OCI-LY1 (cell line): ENCODE measurements around the gene CERS6.

Experiments
- H2AFZ ChIP-seq: fragments of 200-600 bp; sonication (generic), shearing (Covaris generic); 2 replicates; pipeline ENCODE4 v1.6.0; 2014; ENCODE audit warnings: antibody characterized with exemption, mild to moderate bottlenecking, low read length
- H3F3A ChIP-seq: fragments of 200-600 bp; sonication (generic), shearing (Covaris generic); 2 replicates; pipeline ENCODE4 v1.6.0; 2014; ENCODE audit warnings: mild to moderate bottlenecking, antibody characterized with exemption, low read length, moderate library complexity; ENCODE audit not compliant: insufficient read depth
- H3K27ac ChIP-seq: fragments of 200-600 bp; sonication (generic); 2 replicates; pipeline ENCODE4 v1.5.1; 2014; ENCODE audit warnings: low read length, mixed run types, mild to moderate bottlenecking, low read depth; ENCODE audit not compliant: poor library complexity, severe bottlenecking
- H3K27me3 ChIP-seq: fragments of 200-600 bp; sonication (generic); 2 replicates; pipeline ENCODE4 v1.6.0; 2014; ENCODE audit warnings: antibody characterized with exemption, mild to moderate bottlenecking, low read length, moderate library complexity; ENCODE audit not compliant: insufficient read depth
- H3K36me3 ChIP-seq: fragments of 200-600 bp; sonication (generic); 2 replicates; pipeline ENCODE4 v1.6.1; 2014; ENCODE audit warnings: mild to moderate bottlenecking, antibody characterized with exemption, low read length, moderate library complexity, mixed read lengths; ENCODE audit not compliant: insufficient read depth
- H3K4me1 ChIP-seq: fragments of 200-600 bp; sonication (generic); 2 replicates; pipeline ENCODE4 v1.5.1; 2014; ENCODE audit warnings: mild to moderate bottlenecking, low read length, moderate library complexity; ENCODE audit not compliant: insufficient read depth, severe bottlenecking
- H3K4me2 ChIP-seq: fragments of 200-600 bp; sonication (generic), shearing (Covaris generic); 2 replicates; pipeline ENCODE4 v1.6.1; 2014; ENCODE audit warnings: low read length
- H3K4me3 ChIP-seq: fragments of 200-600 bp; sonication (generic); 2 replicates; pipeline ENCODE4 v1.5.1; 2014; ENCODE audit warnings: low read length, low read depth, mild to moderate bottlenecking, mixed read lengths; ENCODE audit not compliant: poor library complexity, severe bottlenecking
- H3K79me2 ChIP-seq: fragments of 200-600 bp; shearing (Covaris generic); 2 replicates; pipeline ENCODE4 v1.6.1; 2016; ENCODE audit warnings: mixed run types, low read length, mixed read lengths; ENCODE audit not compliant: insufficient read depth
- H3K9ac ChIP-seq: fragments of 200-600 bp; sonication (generic), shearing (Covaris generic); 2 replicates; pipeline ENCODE4 v1.6.1; 2014; ENCODE audit warnings: mild to moderate bottlenecking, low read length, mixed read lengths
- H3K9me2 ChIP-seq: fragments of 200-600 bp; sonication (generic), shearing (Covaris generic); 2 replicates; pipeline ENCODE4 v1.6.1; 2014; ENCODE audit warnings: low read depth, mild to moderate bottlenecking, low read length, mixed read lengths
- H3K9me3 ChIP-seq: fragments of 200-600 bp; shearing (Covaris generic); 2 replicates; pipeline ENCODE4 v1.6.1; 2014; ENCODE audit warnings: low read length, mixed read lengths
- H4K20me1 ChIP-seq: fragments of 200-600 bp; sonication (generic), shearing (Covaris generic); 2 replicates; pipeline ENCODE4 v1.6.0; 2016; ENCODE audit warnings: mild to moderate bottlenecking, low read length; ENCODE audit not compliant: insufficient read depth
- EZH2 ChIP-seq: fragments of 200-600 bp; sonication (generic), shearing (Covaris generic); IDR thresholded peaks from 2 replicates; pipeline ENCODE4 v1.8.0; 2017; ENCODE audit warnings: borderline replicate concordance, mixed run types, mild to moderate bottlenecking, antibody characterized with exemption, low read length, moderate library complexity, mixed read lengths
- TF ChIP-seq, protein P1 (sequence below): fragments of 200-600 bp; sonication (generic), shearing (Covaris generic); IDR thresholded peaks from 2 replicates; pipeline ENCODE4 v1.5.1; 2017; ENCODE audit warnings: mild to moderate bottlenecking, antibody characterized with exemption, low read length, moderate library complexity, mixed read lengths

The CERS6 gene

DNA sequence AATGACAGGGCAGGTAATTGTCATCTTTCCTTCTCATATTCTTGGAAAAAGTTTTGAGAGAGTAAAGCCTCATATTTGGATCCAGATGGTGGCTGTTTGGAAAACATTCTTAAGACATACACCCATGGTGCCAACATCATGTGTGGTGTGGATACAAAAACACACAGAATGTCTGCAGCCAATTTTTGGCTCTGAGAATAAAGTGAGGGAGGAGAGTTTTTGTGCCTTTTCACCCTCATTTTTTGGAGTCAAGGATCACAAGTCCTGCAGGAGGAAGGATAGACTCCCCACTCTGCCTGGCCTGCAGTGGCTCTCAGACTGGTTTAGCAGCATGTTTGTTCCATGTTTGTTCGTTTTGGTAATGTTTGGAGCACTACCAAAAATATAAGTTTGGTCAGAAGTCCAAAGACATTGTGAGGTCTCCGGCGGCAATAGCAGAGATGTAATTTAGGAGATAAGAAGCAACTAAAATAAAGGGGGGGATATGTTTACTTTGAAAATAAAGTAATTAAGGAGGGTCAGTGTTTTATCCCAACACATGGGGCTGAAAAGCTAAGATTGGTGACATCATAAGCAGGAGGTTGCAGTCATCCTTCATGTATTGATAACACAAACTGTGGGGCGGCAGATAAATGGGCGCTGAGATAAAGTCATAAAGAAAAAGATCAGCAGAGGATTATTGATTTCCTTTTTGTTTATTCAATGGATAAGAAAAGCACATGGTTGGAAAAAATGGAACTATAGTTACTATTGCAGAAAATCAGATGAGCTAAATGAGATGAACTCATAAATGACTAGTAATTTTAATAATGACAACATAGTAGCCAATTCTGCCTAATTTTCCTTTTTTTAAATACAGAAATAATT is 347.0 kb downstream of the CERS6 start:
- Histone ChIP-seq H2AFZ (no peak overlapping the region), H3K4me1 (no peaks in the 10 kb centered on the region), H3K36me3 (no peaks in the 10 kb centered on the region), H3K9ac (no peak overlapping the region), H4K20me1 (no peaks in the 10 kb centered on the region), H3K9me2 (no peaks in the 10 kb centered on the region), H3K79me2 (no peaks in the 10 kb centered on the region), H3K9me3 (no peaks in the 10 kb centered on the region), H3K27me3 (no peaks in the 10 kb centered on the region), H3F3A (no peaks in the 10 kb centered on the region), H3K27ac (no peak overlapping the region), H3K4me2 (no peak overlapping the region), H3K4me3 (no peak overlapping the region)
- TF ChIP-seq, protein P1, sequence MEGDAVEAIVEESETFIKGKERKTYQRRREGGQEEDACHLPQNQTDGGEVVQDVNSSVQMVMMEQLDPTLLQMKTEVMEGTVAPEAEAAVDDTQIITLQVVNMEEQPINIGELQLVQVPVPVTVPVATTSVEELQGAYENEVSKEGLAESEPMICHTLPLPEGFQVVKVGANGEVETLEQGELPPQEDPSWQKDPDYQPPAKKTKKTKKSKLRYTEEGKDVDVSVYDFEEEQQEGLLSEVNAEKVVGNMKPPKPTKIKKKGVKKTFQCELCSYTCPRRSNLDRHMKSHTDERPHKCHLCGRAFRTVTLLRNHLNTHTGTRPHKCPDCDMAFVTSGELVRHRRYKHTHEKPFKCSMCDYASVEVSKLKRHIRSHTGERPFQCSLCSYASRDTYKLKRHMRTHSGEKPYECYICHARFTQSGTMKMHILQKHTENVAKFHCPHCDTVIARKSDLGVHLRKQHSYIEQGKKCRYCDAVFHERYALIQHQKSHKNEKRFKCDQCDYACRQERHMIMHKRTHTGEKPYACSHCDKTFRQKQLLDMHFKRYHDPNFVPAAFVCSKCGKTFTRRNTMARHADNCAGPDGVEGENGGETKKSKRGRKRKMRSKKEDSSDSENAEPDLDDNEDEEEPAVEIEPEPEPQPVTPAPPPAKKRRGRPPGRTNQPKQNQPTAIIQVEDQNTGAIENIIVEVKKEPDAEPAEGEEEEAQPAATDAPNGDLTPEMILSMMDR, result no peak
- no peak for TF ChIP-seq EZH2

DNA sequence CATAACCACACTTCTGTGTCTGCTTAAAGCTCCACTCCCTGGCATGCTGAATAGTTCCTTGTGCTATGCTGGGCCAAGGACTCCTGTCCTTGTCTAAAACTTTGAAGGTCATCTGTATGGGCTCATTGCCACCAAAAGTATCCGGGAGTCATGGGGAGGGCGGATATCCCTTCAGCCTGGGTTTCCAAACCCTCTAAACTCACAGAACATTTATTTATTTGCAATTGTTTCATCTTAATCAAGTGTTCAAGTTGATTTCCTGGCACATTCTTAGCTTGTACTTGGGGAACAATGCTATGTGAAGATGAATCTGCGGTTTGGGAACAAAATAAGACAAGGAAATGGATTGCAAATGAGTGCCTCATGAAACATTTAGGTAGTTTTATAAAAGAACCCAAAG is 348.1 kb downstream of the CERS6 start:
- no peaks in the 10 kb centered on the region for H3K36me3 ChIP-seq
- no peaks in the 10 kb centered on the region for H3K9me2 ChIP-seq
- no peak overlapping the region for H2AFZ ChIP-seq

DNA sequence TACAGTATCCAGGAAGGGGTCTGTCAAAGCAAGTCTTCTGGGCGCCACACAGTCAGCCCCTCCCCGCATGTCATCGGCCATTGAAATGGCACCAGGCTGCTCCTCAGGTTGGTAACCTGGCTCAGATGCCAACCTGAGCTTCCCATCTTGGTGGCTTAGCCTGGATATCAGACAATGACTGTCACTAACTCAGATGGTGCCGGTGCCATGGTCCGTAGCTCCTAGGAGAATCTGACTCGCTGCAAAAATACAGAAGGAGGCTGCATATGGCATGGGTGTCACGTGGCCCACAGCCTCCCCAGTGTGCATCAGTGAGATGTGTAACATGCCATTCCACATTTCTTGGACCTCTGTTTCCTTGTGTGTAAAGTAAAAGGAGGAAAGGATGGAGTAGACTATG is 349.5 kb downstream of the CERS6 start:
- H3K27me3 ChIP-seq, result no peaks in the 10 kb centered on the region
- no peaks in the 10 kb centered on the region for H3K79me2 ChIP-seq
- H3K9ac ChIP-seq, result no peak overlapping the region
- no peaks in the 10 kb centered on the region for H3F3A ChIP-seq
- H3K4me3 ChIP-seq, result no peak overlapping the region
- no peaks in the 10 kb centered on the region for H3K9me3 ChIP-seq
- H3K27ac ChIP-seq, result no peak overlapping the region
- H4K20me1 ChIP-seq, result no peaks in the 10 kb centered on the region
- no peaks in the 10 kb centered on the region for H3K9me2 ChIP-seq
- no peak overlapping the region for H2AFZ ChIP-seq
- H3K36me3 ChIP-seq, result no peaks in the 10 kb centered on the region
- TF ChIP-seq, protein P1, result no peak
- no peak for TF ChIP-seq EZH2
- no peaks in the 10 kb centered on the region for H3K4me1 ChIP-seq
- no peak overlapping the region for H3K4me2 ChIP-seq

More for the DNA sequence above, 348.1 kb downstream of the CERS6 start:
- H4K20me1 ChIP-seq, result no peaks in the 10 kb centered on the region
- no peaks in the 10 kb centered on the region for H3K79me2 ChIP-seq
- H3K4me1 ChIP-seq, result no peaks in the 10 kb centered on the region
- no peaks in the 10 kb centered on the region for H3K27me3 ChIP-seq
- TF ChIP-seq EZH2, result no peak
- TF ChIP-seq, protein P1, result no peak
- no peak overlapping the region for H3K27ac ChIP-seq
- no peak overlapping the region for H3K9ac ChIP-seq
- H3K4me2 ChIP-seq, result no peak overlapping the region
- no peaks in the 10 kb centered on the region for H3F3A ChIP-seq
- no peak overlapping the region for H3K4me3 ChIP-seq
- H3K9me3 ChIP-seq, result no peaks in the 10 kb centered on the region
